HCT116 (cell line): Measurements from ENCODE around the gene ASIC1.

Source experiments
- ATF3 ChIP-seq: IDR thresholded peaks from 2 replicates; pipeline ENCODE4 v1.6.1; 2012
- CBX3 ChIP-seq: IDR thresholded peaks from 2 replicates; pipeline ENCODE4 v1.6.1; 2012; ENCODE audit warnings: low read depth
- CTCF ChIP-seq, 3 experiments: fragments of 200-600 bp in 1 of 3; sonication (generic) in 1 of 3; IDR thresholded peaks in 2 of 3; conservative IDR thresholded peaks in 1 of 3; 2 replicates each; pipeline ENCODE4 v1.5.1; 2012 to 2017; ENCODE audit warnings: low read depth in 2 of 3, low read length in 2 of 3, antibody characterized with exemption in 1 of 3, borderline replicate concordance in 1 of 3, control low read depth in 1 of 3, mild to moderate bottlenecking in 1 of 3, mixed read lengths in 1 of 3, mixed run types in 1 of 3, moderate library complexity in 1 of 3; ENCODE audit not compliant: insufficient read depth in 1 of 3
- JUND ChIP-seq: IDR thresholded peaks from 2 replicates; pipeline ENCODE4 v1.6.1; 2012
- POLR2A ChIP-seq: IDR thresholded peaks from 2 replicates; pipeline ENCODE4 v1.7.0; 2011; ENCODE audit warnings: borderline replicate concordance; ENCODE audit not compliant: insufficient read depth, insufficient read length; ENCODE audit errors: extremely low read depth
- POLR2AphosphoS5 ChIP-seq: IDR thresholded peaks from 2 replicates; pipeline ENCODE4 v1.6.1; 2011; ENCODE audit warnings: mild to moderate bottlenecking, low read depth, low read length, moderate library complexity
- SIN3A ChIP-seq: IDR thresholded peaks from 2 replicates; pipeline ENCODE4 v1.6.1; 2012; ENCODE audit warnings: low read depth
- YY1 ChIP-seq: IDR thresholded peaks from 2 replicates; pipeline ENCODE4 v1.6.1; 2011; ENCODE audit warnings: low read length, low read depth, moderate library complexity, mild to moderate bottlenecking; ENCODE audit not compliant: insufficient replicate concordance; ENCODE audit errors: extremely low read depth

GRCh38 chr12:50018968-50019367 is 38.4 kb upstream of the ASIC1 start:
- TF ChIP-seq CBX3 (no peak), YY1 (no peak), JUND (no peak), ATF3 (no peak), POLR2A (no peak), CTCF (IDR thresholded peaks at IDR 0.05 in 2 of 3, conservative IDR thresholded peaks at IDR 0.05 in 1 of 3; ENCODE audit: borderline replicate concordance in 1 of 3, insufficient read depth in 1 of 3, low read depth in 2 of 3, low read length in 2 of 3) (no peak), POLR2AphosphoS5 (no peak), SIN3A (no peak)
